Natural killer cell (primary cell): Measurements from ENCODE around the gene PPM1J. TPM values are rescaled to one million over a fixed set of nuclear protein-coding genes. Genes with fewer than 3 reads are reported as not detected.

ENCODE experiments used
- ATAC-seq, 3 donors: fragments of 150-1000 bp in 2 of 3; fragments of 200-7000 bp in 1 of 3; cut with Tn5 transposase; 1 replicate in 1 of 3; 2 replicates in 2 of 3; pipeline ENCODE4 v1.10.0; 2021; ENCODE audit warnings: mild to moderate bottlenecking in 2 of 3, moderate library complexity in 2 of 3
- DNase-seq, 2 donors: peaks; one replicate each; pipeline versions ENCODE4 v3.0.0 to v3.0.0-alpha.2; 2013 to 2021; ENCODE audit warnings: mixed read lengths in 1 of 2
- H3K27ac ChIP-seq: one replicate; pipeline ENCODE4 v1.5.1; 2013; ENCODE audit warnings: mild to moderate bottlenecking, low read length
- H3K27me3 ChIP-seq: one replicate; pipeline ENCODE4 v1.6.1; 2013; ENCODE audit warnings: low read length; ENCODE audit not compliant: control insufficient read depth, insufficient read depth
- H3K36me3 ChIP-seq: one replicate; pipeline ENCODE4 v1.6.1; 2013; ENCODE audit warnings: low read length; ENCODE audit not compliant: control insufficient read depth, insufficient read depth
- H3K4me1 ChIP-seq: one replicate; pipeline ENCODE4 v1.6.1; 2013; ENCODE audit warnings: low read length; ENCODE audit not compliant: control insufficient read depth, insufficient read depth
- H3K4me3 ChIP-seq: one replicate; pipeline ENCODE4 v1.5.1; 2013; ENCODE audit warnings: low read length
- H3K9me3 ChIP-seq: one replicate; pipeline ENCODE4 v1.6.1; 2013; ENCODE audit warnings: low read length; ENCODE audit not compliant: control insufficient read depth, insufficient read depth
- H3K27ac Mint-ChIP-seq, 2 donors: one replicate each; pipeline ENCODE4 v1.8.0; 2022; ENCODE audit warnings: mild to moderate bottlenecking in 2 of 2, mixed read lengths in 2 of 2, moderate library complexity in 1 of 2
- H3K27me3 Mint-ChIP-seq, 2 donors: one replicate each; pipeline ENCODE4 v1.8.0; 2022; ENCODE audit warnings: low read depth in 2 of 2, mixed read lengths in 2 of 2
- H3K36me3 Mint-ChIP-seq: one replicate; pipeline ENCODE4 v1.8.0; 2022; ENCODE audit warnings: mixed read lengths
- H3K4me1 Mint-ChIP-seq, 2 donors: one replicate each; pipeline ENCODE4 v1.8.0; 2022; ENCODE audit warnings: mixed read lengths in 2 of 2
- H3K4me3 Mint-ChIP-seq: one replicate; pipeline ENCODE4 v1.8.0; 2022; ENCODE audit warnings: mild to moderate bottlenecking, moderate library complexity, mixed read lengths
- H3K9me3 Mint-ChIP-seq, 2 donors: one replicate each; pipeline ENCODE4 v1.8.0; 2022; ENCODE audit warnings: mixed read lengths in 2 of 2
- CTCF ChIP-seq: fragments of 200-600 bp; IDR thresholded peaks from one replicate; pipeline ENCODE4 v1.8.0; 2022; ENCODE audit warnings: antibody characterized with exemption
- WGBS: methylation state at CpG from one replicate; pipeline ENCODE4 v1.1.7; 2013; ENCODE audit warnings: missing lambda C conversion rate; ENCODE audit not compliant: insufficient coverage; 5-methylcytosine and 5-hydroxymethylcytosine counted together
- intact Hi-C: fragments of 100-400 bp; cut with micrococcal nuclease; formaldehyde crosslinking; loops from one replicate; pipeline ENCODE4 v1.14.2; 2022
- total RNA-seq, 4 donors: library from RNA; stranded (reverse); fragments of 120-200 nt in 1 of 4; gene quantifications; one replicate each; pipeline versions ENCODE4 v1.2.3 to v1.2.4, GENCODE V29; 2013 to 2022

PPM1J gene
- total RNA-seq, 3 donors from 2014 or later (not counting 1 experiment from before 2014, with no cell fraction given), result 0.26 TPM; not detected in 2

GRCh38 chr1:112718691-112719418, 3.7 kb upstream of the PPM1J start:
- intact Hi-C loops, result loop anchor here (10.0 kb wide), 2 partner anchors 236 to 326 kb away; partner anchors contain the start of gene SLC16A1
- H3K36me3 ChIP-seq, result no peaks in the 10 kb centered on the region
- peaks cover 42% of the 10 kb centered on the region for H3K4me1 ChIP-seq
- H3K4me1 Mint-ChIP-seq, result peaks cover 20 to 37% of the 10 kb centered on the region in 2 donors
- H3K4me3 ChIP-seq, result no peak overlapping the region
- peaks cover 17% of the 10 kb centered on the region for H3K27me3 ChIP-seq
- peaks cover 0 to 21% of the 10 kb centered on the region in 2 donors for H3K27me3 Mint-ChIP-seq
- H3K36me3 Mint-ChIP-seq, result no peaks in the 10 kb centered on the region
- peak; percentile 74 to 84 for DNase-seq
- H3K27ac Mint-ChIP-seq, result peak overlapping the region in 1 of 2 donors; percentile 86
- peak; percentile 35 to 45 (median 35) for ATAC-seq
- no peaks in the 10 kb centered on the region for H3K9me3 Mint-ChIP-seq
- H3K4me3 Mint-ChIP-seq, result no peak overlapping the region
- no peaks in the 10 kb centered on the region for H3K9me3 ChIP-seq
- peak; percentile 91 for TF ChIP-seq CTCF
- WGBS, result 21% methylated on average over 44 of the region's 44 CpGs
- H3K27ac ChIP-seq, result no peak overlapping the region

DNA sequence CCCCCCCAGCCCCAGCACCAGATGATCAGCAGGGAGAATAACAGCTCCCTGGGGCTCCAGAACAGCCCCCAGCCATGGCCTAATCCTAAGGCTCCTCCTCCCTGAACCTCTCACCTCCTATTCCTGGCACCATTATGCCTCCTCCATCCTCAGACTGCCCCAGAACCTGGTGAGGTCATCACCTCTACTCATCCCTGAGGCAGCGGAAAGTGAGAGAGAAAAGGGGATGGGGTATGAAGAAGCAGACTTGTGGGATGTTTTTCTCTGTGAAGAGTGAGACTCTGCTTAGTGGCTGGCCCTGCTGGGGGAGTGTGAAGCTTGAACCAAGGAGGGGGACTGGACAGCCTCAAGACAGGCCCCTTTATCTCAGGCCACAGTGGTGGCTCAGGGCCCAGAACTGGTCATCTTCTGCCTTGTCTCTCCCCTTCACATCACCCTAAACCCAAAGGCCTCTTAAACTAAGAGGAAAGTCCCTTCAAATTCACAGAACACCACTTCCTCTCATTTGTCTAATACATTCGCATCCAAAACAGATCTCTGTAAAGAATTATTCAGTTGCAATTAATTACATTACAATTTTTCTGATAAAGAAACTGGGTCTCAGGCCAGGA, 2.2 kb upstream of the PPM1J start:
- intact Hi-C loops, result loop anchor here (2.0 to 10.0 kb wide), 5 partner anchors 79 to 961 kb away; partner anchors contain the start of genes LRIG2 and SLC16A1
- H3K27ac ChIP-seq, result no peak overlapping the region
- no peak for DNase-seq
- peaks cover 18% of the 10 kb centered on the region for H3K27me3 ChIP-seq
- H3K4me1 ChIP-seq, result peaks cover 38% of the 10 kb centered on the region
- Mint-ChIP-seq H3K9me3 (no peaks in the 10 kb centered on the region), H3K36me3 (no peaks in the 10 kb centered on the region), H3K27ac (no peak overlapping the region), H3K4me3 (no peak overlapping the region), H3K4me1 (peaks cover 14 to 30% of the 10 kb centered on the region in 2 donors), H3K27me3 (peaks cover 0 to 16% of the 10 kb centered on the region in 2 donors)
- no peak for TF ChIP-seq CTCF
- ATAC-seq, result no peak
- no peaks in the 10 kb centered on the region for H3K9me3 ChIP-seq
- H3K4me3 ChIP-seq, result no peak overlapping the region
- WGBS, result 87% methylated on average over 2 of the region's 2 CpGs
- no peaks in the 10 kb centered on the region for H3K36me3 ChIP-seq

GRCh38 chr1:112716133-112716720, 1.1 kb upstream of the PPM1J start:
- intact Hi-C loops, result loop anchor here (1.0 to 10.0 kb wide), 6 partner anchors 81 to 963 kb away; partner anchors contain the start of genes LRIG2 and SLC16A1
- H3K27ac ChIP-seq, result no peak overlapping the region
- peak; percentile 78 to 93 for DNase-seq
- H3K27me3 ChIP-seq, result peaks cover 18% of the 10 kb centered on the region
- H3K4me1 Mint-ChIP-seq, result peaks cover 14 to 29% of the 10 kb centered on the region in 2 donors
- peak; percentile 38 to 58 (median 38) for ATAC-seq
- H3K27me3 Mint-ChIP-seq, result peaks cover 0 to 8% of the 10 kb centered on the region in 2 donors
- H3K4me3 ChIP-seq, result peak overlapping the region; percentile 46
- no peaks in the 10 kb centered on the region for H3K36me3 ChIP-seq
- H3K9me3 ChIP-seq, result no peaks in the 10 kb centered on the region
- H3K4me3 Mint-ChIP-seq, result peak overlapping the region; percentile 93
- H3K4me1 ChIP-seq, result peaks cover 37% of the 10 kb centered on the region
- TF ChIP-seq CTCF, result peak; percentile 97
- H3K9me3 Mint-ChIP-seq, result no peaks in the 10 kb centered on the region
- H3K36me3 Mint-ChIP-seq, result no peaks in the 10 kb centered on the region
- H3K27ac Mint-ChIP-seq, result peak overlapping the region; percentile 67 to 87
- WGBS, result 16% methylated on average over 13 of the region's 13 CpGs
